ENCODE data around the gene ACTR3.
"Not testable (repeated sequence)": the region's sequence is repeated elsewhere in the genome, so short reads cannot be mapped to it uniquely, and the experiment has no call there.

Gene ACTR3

DNA sequence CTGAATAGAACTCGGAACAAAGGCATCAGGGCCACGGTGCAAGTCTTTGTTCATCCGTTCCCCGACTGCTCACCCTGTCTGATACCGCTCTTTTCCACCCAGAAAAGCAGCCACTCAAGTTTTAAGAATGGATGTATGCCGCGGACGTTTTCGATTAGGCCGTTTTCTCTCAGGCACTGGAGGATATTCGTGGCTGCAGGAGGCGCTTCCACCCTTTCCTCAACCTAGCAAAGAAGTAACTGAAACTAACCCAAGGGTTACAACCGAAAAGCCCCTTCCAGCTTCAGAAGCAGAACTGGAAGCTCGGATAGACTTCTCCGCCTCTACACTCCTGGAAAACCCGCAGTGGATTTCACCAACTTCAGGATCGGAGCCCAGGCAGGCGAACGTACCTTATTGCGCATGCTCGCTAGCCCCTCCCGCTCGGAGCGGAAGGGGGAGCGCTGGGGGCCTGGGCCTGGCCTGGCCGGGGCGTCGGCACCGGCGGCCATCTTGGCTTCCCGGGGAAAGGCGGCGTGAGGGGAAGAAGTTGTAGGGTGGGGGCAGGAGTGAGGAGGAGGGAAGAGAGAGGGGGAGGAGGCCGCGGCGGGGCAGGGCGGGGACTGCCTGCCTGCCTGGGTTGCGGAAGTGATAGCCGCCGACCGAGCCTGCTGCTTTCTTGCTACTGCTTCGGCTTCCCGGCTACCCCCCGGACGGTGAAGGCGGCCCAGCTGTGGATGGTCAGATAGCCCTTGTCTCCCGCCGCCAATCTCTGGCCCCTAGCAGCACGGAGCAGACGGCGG lies at the start of gene ACTR3:
Gene ACTR3, plus strand, starts transcription at position 619 of the 782 bp plus-strand sequence. CDS start 191 bp downstream, outside the sequence.
- DNase-seq (ENCODE audit: low read depth) = peak; percentile 90

GRCh38 chr2:113840518-113840917 lies 49.4 kb upstream of the ACTR3 start:
- no peak for DNase-seq (ENCODE audit: low read depth)

GRCh38 chr2:113842919-113843736 lies 46.8 kb upstream of the ACTR3 start:
- DNase-seq (ENCODE audit: low read depth) = no peak

DNA sequence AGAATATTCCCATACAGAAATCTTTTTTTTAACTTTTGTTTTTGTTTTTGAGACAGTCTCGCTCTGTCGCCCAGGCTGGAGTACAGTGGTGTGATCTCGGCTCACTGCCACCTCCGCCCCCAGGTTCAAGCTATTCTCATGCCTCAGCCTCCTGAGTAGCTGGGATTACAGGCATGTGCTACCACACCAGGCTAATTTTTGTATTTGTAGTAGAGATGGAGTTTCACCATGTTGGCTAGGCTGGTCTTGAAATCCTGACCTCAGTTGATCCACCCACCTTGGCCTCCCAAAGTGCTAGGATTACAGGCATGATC lies 46.2 kb upstream of the ACTR3 start:
- DNase-seq (ENCODE audit: low read depth) = not testable (repeated sequence)

- DNase-seq (ENCODE audit: low read depth) = no peak
These were observed 44.6 kb upstream of the ACTR3 start for GRCh38 chr2:113845261-113845660.

DNA sequence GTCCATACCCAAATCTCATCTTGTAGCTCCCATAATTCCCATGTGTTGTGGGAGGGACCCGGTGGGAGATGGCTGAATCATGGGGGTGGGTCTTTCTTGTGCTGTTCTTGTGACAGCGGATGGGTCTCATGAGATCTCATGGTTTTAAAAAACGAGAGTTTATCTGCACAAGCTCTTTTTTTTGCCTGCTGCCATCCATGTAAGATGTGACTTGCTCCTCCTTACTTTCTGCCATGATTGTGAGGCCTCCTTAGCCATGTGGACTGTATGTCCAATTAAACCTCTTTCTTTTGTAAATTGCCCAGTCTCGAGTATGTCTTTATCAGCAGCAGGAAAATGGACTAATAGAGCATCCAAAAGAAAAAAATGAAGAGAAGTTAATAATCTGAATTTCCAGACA lies 44.1 kb upstream of the ACTR3 start:
- DNase-seq (ENCODE audit: low read depth) = not testable (repeated sequence)

GRCh38 chr2:113846429-113846828 lies 43.5 kb upstream of the ACTR3 start:
- DNase-seq (ENCODE audit: low read depth) = no peak

DNA sequence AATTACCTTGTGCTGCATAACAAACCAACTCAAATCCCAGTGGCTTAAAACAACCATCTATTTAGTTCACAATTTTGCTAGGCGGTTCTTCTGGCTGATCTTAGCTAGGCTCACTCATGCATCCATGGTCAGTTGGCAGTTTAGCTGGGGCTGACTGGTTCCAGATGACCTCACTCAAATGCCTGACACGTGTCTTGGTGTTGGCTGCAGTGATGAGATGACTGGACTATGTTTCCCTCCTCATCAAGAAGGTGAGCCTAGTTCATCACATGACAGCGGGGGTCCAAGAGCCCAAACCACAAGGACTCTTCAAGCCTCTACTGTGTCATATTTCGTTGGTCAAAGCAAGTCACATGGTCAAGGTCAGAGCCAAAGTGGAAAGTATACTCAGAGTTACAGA lies 42.7 kb upstream of the ACTR3 start:
- no peak for DNase-seq (ENCODE audit: low read depth)

- DNase-seq (ENCODE audit: low read depth) = no peak
These were observed 41.0 kb upstream of the ACTR3 start for GRCh38 chr2:113848758-113849415.

DNA sequence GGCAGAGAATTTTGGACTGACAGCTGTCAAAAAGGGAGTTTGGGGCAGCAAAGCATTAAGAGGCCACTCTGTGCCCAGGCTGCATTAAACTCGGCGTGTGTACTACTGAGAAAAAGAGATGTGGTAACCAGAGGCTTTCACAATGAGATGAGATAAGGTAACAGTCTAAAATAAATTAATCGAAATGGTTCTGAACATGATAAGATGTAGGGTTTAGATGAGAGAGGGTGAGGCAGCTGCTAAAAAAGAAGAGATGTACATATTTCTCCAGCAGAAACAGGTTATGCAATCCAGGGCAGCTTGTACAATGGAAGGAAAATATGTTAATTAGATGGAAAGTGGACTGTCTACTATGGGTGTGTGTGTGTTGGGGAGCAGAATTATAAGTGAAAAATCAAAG lies 39.2 kb upstream of the ACTR3 start:
- no peak for DNase-seq (ENCODE audit: low read depth)

DNA sequence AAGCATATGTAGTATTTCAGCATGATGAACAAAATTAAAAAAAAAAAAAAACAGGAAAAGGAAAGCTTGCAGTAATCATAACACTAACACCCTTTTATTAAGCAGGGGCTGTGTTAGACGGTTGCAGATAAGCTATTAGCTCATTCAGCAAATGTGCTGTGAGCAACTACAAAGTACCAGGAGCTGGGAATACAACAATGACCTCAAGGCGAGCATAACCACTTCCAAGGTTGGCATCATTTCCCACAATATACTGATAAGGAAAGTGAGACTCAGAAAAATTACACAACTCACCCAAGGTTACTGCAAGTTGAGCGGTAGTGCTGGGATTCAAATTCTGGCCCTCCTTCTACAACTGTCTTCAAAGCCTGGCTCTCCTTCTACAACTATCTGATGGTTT lies 38.2 kb upstream of the ACTR3 start:
- DNase-seq (ENCODE audit: low read depth) = no peak

DNA sequence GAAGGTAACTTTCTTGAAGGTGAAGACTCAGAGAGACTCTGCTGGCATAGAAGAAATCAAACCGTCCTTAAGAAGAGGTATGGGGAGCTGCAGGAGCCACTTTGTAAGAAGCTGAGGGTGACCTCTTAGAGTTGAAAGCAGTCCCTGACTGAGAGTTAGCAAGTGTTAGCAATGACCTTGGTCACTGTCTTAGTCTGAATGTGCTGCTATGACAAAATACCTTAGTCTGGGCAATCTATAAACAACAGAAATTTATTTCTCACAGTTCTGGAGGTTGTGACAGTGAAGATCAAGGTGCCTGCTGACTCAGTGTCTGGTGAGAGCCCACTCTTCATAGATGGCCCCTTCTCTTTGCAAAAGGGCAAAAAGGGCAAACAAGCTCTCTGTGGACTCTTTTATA lies 35.7 kb upstream of the ACTR3 start:
- DNase-seq (ENCODE audit: low read depth) = no peak

- DNase-seq (ENCODE audit: low read depth) = no peak
These were observed 34.7 kb upstream of the ACTR3 start for GRCh38 chr2:113854970-113855740.

GRCh38 chr2:113857464-113857863 lies 32.4 kb upstream of the ACTR3 start:
- no peak for DNase-seq (ENCODE audit: low read depth)

- DNase-seq (ENCODE audit: low read depth) = peak; percentile 72
These were observed 31.1 kb upstream of the ACTR3 start for GRCh38 chr2:113858764-113859163.

GRCh38 chr2:113861740-113862139 lies 28.1 kb upstream of the ACTR3 start:
- no peak for DNase-seq (ENCODE audit: low read depth)

GRCh38 chr2:113863144-113863543 lies 26.7 kb upstream of the ACTR3 start:
- DNase-seq (ENCODE audit: low read depth) = no peak

DNA sequence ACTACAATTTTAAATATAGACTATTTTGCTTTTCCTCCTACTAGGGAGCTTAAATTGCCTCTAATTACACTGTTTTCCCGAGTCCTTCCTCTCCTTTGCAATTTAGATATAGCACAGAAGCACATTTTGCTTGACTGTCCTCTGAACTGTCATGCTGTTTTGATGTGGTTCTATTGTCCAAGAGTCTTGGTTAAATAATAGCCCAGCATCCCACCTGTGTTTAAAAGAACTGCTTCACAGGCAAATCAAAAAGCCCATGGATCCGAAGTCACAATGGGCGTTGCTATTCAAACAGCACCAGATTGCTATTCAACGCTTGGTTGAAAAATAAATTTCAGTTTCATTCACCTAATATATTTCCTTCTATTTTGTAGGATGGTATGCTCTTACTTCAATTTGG lies 22.3 kb upstream of the ACTR3 start:
- no peak for DNase-seq (ENCODE audit: low read depth)

GRCh38 chr2:113869253-113869652 lies 20.6 kb upstream of the ACTR3 start:
- no peak for DNase-seq (ENCODE audit: low read depth)

DNA sequence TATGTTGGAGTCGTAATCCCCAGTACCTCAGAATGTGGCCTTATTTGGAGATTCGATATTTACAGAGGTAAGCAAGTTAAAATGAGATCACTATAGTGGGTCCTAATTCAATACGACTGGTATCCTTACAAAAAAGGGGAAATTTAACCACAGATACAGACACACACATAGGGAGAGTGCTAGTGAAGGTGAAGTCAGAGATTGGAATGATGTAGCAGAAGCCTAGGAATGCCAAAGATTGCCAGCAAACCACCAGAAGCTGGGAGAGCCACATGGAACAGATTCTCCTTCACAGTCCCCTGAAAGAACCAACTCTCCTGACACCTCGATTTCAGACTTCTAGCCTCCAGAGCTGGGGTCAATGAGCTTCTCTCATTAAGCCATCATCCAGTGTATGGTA lies 17.7 kb upstream of the ACTR3 start:
- DNase-seq (ENCODE audit: low read depth) = no peak

DNA sequence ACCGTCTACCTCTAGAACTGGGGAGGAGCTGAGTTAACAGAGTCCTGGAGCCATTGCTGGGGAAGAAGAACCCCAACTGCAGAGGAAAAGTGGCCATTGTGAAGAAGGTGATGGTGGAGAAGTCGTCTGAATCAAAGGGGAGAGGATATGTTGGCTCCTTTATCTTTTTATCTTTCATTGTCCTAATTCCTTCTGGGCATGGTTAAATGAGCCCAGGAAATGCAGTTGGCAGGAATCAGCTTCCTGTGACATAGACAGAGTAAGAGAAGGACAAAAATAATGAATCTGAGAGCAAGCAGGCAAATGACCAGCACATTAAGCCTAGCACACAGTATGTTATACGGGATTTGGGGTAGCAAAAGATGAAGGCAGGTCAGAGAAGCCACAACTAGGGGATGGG lies 16.0 kb upstream of the ACTR3 start:
- no peak for DNase-seq (ENCODE audit: low read depth)

DNA sequence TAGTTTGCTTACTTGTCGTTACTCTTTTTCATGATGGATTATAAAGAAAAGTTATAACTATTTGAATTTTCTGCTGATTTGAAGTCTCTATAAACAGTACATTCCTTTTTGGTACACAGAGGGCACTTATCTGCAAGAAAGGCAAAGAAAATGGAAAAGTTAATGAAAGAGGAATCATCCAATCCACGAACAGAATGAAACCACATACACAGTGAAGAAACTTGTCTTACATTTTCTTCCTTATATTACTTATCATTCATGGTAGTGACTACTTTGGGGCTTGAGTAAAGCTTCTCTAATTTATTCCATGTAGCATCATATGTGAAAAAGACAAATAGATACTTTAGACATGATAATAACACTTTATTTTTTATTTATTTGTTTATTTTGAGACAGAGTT lies 14.8 kb upstream of the ACTR3 start:
- DNase-seq (ENCODE audit: low read depth) = no peak

Data from non-pigmented ciliary epithelial cell (primary cell).